G401 (cell line): ENCODE results near the gene HSBP1. TPM values are rescaled to one million over a fixed set of nuclear protein-coding genes. Genes with fewer than 3 reads are reported as not detected.

Experiments used
- DNase-seq: peaks from one replicate; pipeline ENCODE4 v3.0.0-alpha.2; 2015; ENCODE audit warnings: low spot score
- in situ Hi-C: cut with HindIII; loops from 2 replicates; pipeline ENCODE4 v1.10.0; 2016; ENCODE audit warnings: low sequenced_read_pairs, mixed read lengths
- total RNA-seq: library from RNA; depleted of rRNA; stranded (reverse); fragments of >200 nt; shearing (Covaris generic); gene quantifications from 2 replicates; pipeline ENCODE4 v1.2.3, GENCODE V29; 2014

Gene HSBP1
- total RNA-seq, 1 experiment from 2014 or later: 426 TPM

- DNase-seq: no peak
- in situ Hi-C loops: no loop called here
Measured at GRCh38 chr16:83833921-83834320, 26.1 kb downstream of the HSBP1 start.

- in situ Hi-C loops: no loop called here
- DNase-seq: no peak
Measured at GRCh38 chr16:83835586-83836566, 28.1 kb downstream of the HSBP1 start.

GRCh38 chr16:83837566-83837965, 29.8 kb downstream of the HSBP1 start:
- in situ Hi-C loops: no loop called here
- no peak for DNase-seq

- no peak for DNase-seq
- in situ Hi-C loops: no loop called here
Measured at GRCh38 chr16:83838151-83838550, 30.4 kb downstream of the HSBP1 start.

- in situ Hi-C loops: no loop called here
Measured at GRCh38 chr16:83839561-83839960, 31.8 kb downstream of the HSBP1 start.

GRCh38 chr16:83840060-83840617, 32.4 kb downstream of the HSBP1 start:
- in situ Hi-C loops: no loop called here
- no peak for DNase-seq

More at GRCh38 chr16:83839561-83839960, 31.8 kb downstream of the HSBP1 start:
- no peak for DNase-seq

GRCh38 chr16:83842291-83842690, 34.5 kb downstream of the HSBP1 start:
- no peak for DNase-seq
- in situ Hi-C loops: no loop called here

- DNase-seq: no peak
- in situ Hi-C loops: no loop called here
Measured at GRCh38 chr16:83842756-83843507, 35.2 kb downstream of the HSBP1 start.

GRCh38 chr16:83843657-83844056, 35.9 kb downstream of the HSBP1 start:
- in situ Hi-C loops: no loop called here

GRCh38 chr16:83845263-83845662, 37.5 kb downstream of the HSBP1 start:
- in situ Hi-C loops: no loop called here
- no peak for DNase-seq

More at GRCh38 chr16:83843657-83844056, 35.9 kb downstream of the HSBP1 start:
- DNase-seq: no peak

GRCh38 chr16:83847371-83848225, 39.8 kb downstream of the HSBP1 start:
- in situ Hi-C loops: no loop called here

GRCh38 chr16:83849421-83849820, 41.6 kb downstream of the HSBP1 start:
- in situ Hi-C loops: no loop called here
- DNase-seq: no peak

More at GRCh38 chr16:83847371-83848225, 39.8 kb downstream of the HSBP1 start:
- DNase-seq: no peak

GRCh38 chr16:83850947-83851346, 43.2 kb downstream of the HSBP1 start:
- no peak for DNase-seq
- in situ Hi-C loops: no loop called here

GRCh38 chr16:83851473-83851872, 43.7 kb downstream of the HSBP1 start:
- no peak for DNase-seq
- in situ Hi-C loops: no loop called here

- in situ Hi-C loops: no loop called here
- DNase-seq: no peak
Measured at GRCh38 chr16:83852774-83853173, 45.0 kb downstream of the HSBP1 start.

- no peak for DNase-seq
- in situ Hi-C loops: no loop called here
Measured at GRCh38 chr16:83853834-83854233, 46.1 kb downstream of the HSBP1 start.

- DNase-seq: no peak
- in situ Hi-C loops: no loop called here
Measured at GRCh38 chr16:83854420-83854819, 46.6 kb downstream of the HSBP1 start.

GRCh38 chr16:83856792-83857191, 49.0 kb downstream of the HSBP1 start:
- DNase-seq: no peak
- in situ Hi-C loops: no loop called here

- in situ Hi-C loops: no loop called here
- no peak for DNase-seq
Measured at GRCh38 chr16:83859265-83859664, 51.5 kb downstream of the HSBP1 start.
